Breast epithelium (tissue), 4 donors: ENCODE data around the gene SDK1. TPM values are rescaled to one million over a fixed set of nuclear protein-coding genes. Genes with fewer than 3 reads are reported as not detected.

Source experiments
- DNase-seq, 2 donors: peaks; one replicate each; pipeline ENCODE4 v3.0.0-alpha.2; 2019; ENCODE audit warnings: low spot score in 2 of 2
- H3K27ac ChIP-seq, 2 donors: fragments of 200-600 bp; sonication (generic) in 1 of 2; one replicate each; pipeline ENCODE4 v1.5.1; 2016 to 2019; ENCODE audit warnings: mild to moderate bottlenecking in 1 of 2
- H3K27me3 ChIP-seq, 2 donors: fragments of 200-600 bp; sonication (generic) in 1 of 2; one replicate each; pipeline versions ENCODE4 v1.5.1 to v1.6.0; 2017 to 2019; ENCODE audit warnings: control low read depth in 1 of 2, mild to moderate bottlenecking in 1 of 2
- H3K36me3 ChIP-seq: fragments of 200-600 bp; one replicate; pipeline ENCODE4 v1.5.1; 2019
- H3K4me1 ChIP-seq, 2 donors: fragments of 200-600 bp; sonication (generic); one replicate each; pipeline ENCODE4 v1.5.1; 2016 to 2019; ENCODE audit warnings: control low read depth in 1 of 2
- H3K4me3 ChIP-seq, 3 donors: fragments of 200-600 bp; sonication (generic); 1 replicate in 2 of 3; 2 replicates in 1 of 3; pipeline ENCODE4 v1.5.1; 2016 to 2019; ENCODE audit warnings: mild to moderate bottlenecking in 3 of 3, moderate library complexity in 2 of 3
- H3K9me3 ChIP-seq, 2 donors: fragments of 200-600 bp; sonication (generic) in 1 of 2; one replicate each; pipeline ENCODE4 v1.5.1; 2016 to 2019; ENCODE audit warnings: control low read depth in 1 of 2
- POLR2A ChIP-seq: fragments of 450-650 bp; IDR thresholded peaks from one replicate; pipeline ENCODE4 v1.6.1; 2016; ENCODE audit warnings: antibody characterized with exemption, mild to moderate bottlenecking, moderate library complexity
- POLR2AphosphoS5 ChIP-seq, 3 donors: sonication (generic); formaldehyde crosslinking; IDR thresholded peaks; one replicate each; pipeline ENCODE4 v1.6.1; 2017; ENCODE audit warnings: antibody characterized with exemption in 3 of 3
- intact Hi-C: fragments of 100-400 bp; cut with DNase I; formaldehyde crosslinking; loops from one replicate; pipeline ENCODE4 v1.15.1; 2023; ENCODE audit warnings: low total_unique reads
- total RNA-seq, 3 donors: library from RNA; depleted of rRNA; stranded (reverse); fragments of >200 nt; gene quantifications; one replicate each; pipeline ENCODE4 v1.1.0, GENCODE V29; 2016
- TF ChIP-seq, protein P1 (sequence below), 3 donors: fragments of 450-650 bp; IDR thresholded peaks; one replicate each; pipeline ENCODE4 v1.5.1; 2016 to 2017; ENCODE audit warnings: antibody characterized with exemption in 3 of 3, mild to moderate bottlenecking in 3 of 3, moderate library complexity in 3 of 3

The SDK1 gene
- total RNA-seq, 3 donors from 2014 or later: 3.7 to 18.2 (median 6.6) TPM

DNA sequence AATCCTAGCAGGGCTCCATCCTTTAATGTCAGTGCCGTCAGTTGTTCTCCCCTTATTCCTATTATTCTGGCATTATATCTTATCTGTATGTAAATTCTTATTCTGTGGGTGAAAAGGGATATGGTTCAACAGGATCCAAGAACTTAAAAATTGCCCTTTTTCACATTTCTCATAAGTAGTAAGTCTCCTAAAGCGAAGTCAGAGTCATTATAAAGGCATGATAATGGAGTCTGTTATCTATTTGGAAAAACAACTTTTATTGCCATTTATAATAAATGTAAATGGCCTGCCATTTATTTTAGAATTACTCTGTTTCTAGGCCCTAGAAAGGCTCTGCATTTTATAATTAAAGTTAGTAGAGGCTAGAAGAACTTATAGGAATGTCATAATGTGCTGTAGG is 31.3 kb downstream of the SDK1 start:
- no peak overlapping the region for H3K4me3 ChIP-seq
- no peaks in the 10 kb centered on the region for H3K9me3 ChIP-seq
- no peak for DNase-seq
- TF ChIP-seq, protein P1, sequence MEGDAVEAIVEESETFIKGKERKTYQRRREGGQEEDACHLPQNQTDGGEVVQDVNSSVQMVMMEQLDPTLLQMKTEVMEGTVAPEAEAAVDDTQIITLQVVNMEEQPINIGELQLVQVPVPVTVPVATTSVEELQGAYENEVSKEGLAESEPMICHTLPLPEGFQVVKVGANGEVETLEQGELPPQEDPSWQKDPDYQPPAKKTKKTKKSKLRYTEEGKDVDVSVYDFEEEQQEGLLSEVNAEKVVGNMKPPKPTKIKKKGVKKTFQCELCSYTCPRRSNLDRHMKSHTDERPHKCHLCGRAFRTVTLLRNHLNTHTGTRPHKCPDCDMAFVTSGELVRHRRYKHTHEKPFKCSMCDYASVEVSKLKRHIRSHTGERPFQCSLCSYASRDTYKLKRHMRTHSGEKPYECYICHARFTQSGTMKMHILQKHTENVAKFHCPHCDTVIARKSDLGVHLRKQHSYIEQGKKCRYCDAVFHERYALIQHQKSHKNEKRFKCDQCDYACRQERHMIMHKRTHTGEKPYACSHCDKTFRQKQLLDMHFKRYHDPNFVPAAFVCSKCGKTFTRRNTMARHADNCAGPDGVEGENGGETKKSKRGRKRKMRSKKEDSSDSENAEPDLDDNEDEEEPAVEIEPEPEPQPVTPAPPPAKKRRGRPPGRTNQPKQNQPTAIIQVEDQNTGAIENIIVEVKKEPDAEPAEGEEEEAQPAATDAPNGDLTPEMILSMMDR (IDR thresholded peaks at IDR 0.05): no peak
- TF ChIP-seq POLR2A (no peak), POLR2AphosphoS5 (IDR thresholded peaks at IDR 0.05) (no peak)
- no peaks in the 10 kb centered on the region for H3K36me3 ChIP-seq
- no peak overlapping the region for H3K27ac ChIP-seq
- intact Hi-C loops: no loop called here
- no peaks in the 10 kb centered on the region for H3K4me1 ChIP-seq
- H3K27me3 ChIP-seq: no peaks in the 10 kb centered on the region

DNA sequence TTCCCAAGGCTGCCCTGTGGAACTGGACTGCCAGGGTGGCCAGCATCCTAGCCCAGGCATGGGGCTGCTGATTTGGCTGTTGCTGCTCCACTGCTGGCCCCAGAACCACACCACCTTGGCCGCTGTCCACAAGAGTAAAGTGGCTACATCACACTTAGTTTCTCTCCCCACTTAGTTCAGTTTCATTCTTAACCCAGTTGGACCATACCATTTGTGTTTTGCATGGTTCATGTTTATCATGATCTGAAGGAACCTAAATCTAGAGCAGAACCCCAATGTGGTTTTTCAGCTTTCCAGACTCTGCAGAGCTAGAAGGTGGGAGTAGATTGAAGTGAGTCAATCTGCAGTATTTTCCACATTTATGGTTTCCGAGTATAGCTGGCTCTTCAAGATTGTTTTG is 32.8 kb downstream of the SDK1 start:
- Histone ChIP-seq H3K9me3 (no peaks in the 10 kb centered on the region), H3K27me3 (no peaks in the 10 kb centered on the region), H3K27ac (no peak overlapping the region), H3K36me3 (no peaks in the 10 kb centered on the region), H3K4me1 (no peaks in the 10 kb centered on the region), H3K4me3 (no peak overlapping the region)
- DNase-seq: no peak
- TF ChIP-seq POLR2AphosphoS5 (IDR thresholded peaks at IDR 0.05) (no peak), POLR2A (no peak)
- TF ChIP-seq, protein P1 (IDR thresholded peaks at IDR 0.05): no peak
- intact Hi-C loops: no loop called here

DNA sequence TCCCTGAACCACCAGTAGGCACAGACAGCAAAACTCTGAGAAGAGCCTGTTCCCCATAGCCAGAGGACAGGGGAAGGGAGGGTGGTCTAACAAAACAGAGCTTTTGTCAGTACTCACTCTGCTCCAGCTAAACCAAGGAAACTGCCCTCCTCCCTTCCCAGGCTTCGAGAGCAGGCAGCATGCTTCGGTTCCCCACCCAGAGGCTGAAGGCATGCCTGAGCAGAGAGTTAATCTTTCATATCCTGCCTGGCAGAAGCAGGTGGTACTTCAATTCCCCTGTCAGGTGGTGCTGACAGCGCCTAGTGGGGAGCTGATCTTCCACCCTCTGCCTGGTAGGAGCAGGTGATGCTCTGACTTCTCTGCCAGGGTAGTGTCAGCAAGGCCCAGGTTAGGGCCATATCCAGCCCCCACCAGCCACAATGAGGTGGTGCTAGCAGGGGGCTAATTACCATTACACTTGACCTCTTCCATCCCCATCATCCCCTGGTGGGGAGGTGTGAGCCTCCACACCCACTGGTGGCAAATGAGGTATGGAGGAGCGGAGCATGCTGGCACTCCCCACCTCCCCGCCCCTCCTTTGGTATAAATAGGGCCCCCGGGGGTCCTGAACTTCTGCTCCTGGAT is 35.1 kb downstream of the SDK1 start:
- intact Hi-C loops: no loop called here

DNA sequence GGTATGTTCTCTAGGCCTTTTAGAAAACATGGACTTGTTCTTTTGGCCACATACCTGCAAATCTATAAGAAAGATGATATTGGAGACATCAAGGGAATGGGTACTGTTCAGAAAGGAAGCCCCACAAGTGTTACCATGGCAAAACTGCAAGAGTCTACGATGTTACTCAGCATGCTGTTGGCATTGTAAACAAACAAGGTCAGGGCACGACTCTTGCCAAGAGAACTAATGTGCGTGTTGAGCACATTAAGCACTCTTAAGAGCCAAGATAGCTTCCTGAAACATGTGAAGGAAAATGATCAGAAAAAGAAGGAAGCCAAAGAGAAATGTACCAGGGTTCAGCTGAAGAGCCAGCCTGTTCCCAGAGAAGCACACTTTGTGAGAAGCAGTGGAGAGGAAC is 37.1 kb downstream of the SDK1 start:
- no peak overlapping the region for H3K4me3 ChIP-seq
- no peaks in the 10 kb centered on the region for H3K9me3 ChIP-seq
- no peaks in the 10 kb centered on the region for H3K27me3 ChIP-seq
- no peak for DNase-seq
- no peak overlapping the region for H3K27ac ChIP-seq
- TF ChIP-seq POLR2A (no peak), POLR2AphosphoS5 (IDR thresholded peaks at IDR 0.05) (no peak)
- TF ChIP-seq, protein P1 (IDR thresholded peaks at IDR 0.05): no peak
- intact Hi-C loops: no loop called here
- H3K4me1 ChIP-seq: no peaks in the 10 kb centered on the region
- H3K36me3 ChIP-seq: no peaks in the 10 kb centered on the region

More for the DNA sequence above, 35.1 kb downstream of the SDK1 start:
- Histone ChIP-seq H3K4me3 (no peak overlapping the region), H3K36me3 (no peaks in the 10 kb centered on the region), H3K27ac (no peak overlapping the region), H3K27me3 (no peaks in the 10 kb centered on the region), H3K4me1 (no peaks in the 10 kb centered on the region), H3K9me3 (no peaks in the 10 kb centered on the region)
- no peak for DNase-seq
- no peak for TF ChIP-seq POLR2A
- TF ChIP-seq, protein P1 (IDR thresholded peaks at IDR 0.05): no peak
- TF ChIP-seq POLR2AphosphoS5 (IDR thresholded peaks at IDR 0.05): no peak

DNA sequence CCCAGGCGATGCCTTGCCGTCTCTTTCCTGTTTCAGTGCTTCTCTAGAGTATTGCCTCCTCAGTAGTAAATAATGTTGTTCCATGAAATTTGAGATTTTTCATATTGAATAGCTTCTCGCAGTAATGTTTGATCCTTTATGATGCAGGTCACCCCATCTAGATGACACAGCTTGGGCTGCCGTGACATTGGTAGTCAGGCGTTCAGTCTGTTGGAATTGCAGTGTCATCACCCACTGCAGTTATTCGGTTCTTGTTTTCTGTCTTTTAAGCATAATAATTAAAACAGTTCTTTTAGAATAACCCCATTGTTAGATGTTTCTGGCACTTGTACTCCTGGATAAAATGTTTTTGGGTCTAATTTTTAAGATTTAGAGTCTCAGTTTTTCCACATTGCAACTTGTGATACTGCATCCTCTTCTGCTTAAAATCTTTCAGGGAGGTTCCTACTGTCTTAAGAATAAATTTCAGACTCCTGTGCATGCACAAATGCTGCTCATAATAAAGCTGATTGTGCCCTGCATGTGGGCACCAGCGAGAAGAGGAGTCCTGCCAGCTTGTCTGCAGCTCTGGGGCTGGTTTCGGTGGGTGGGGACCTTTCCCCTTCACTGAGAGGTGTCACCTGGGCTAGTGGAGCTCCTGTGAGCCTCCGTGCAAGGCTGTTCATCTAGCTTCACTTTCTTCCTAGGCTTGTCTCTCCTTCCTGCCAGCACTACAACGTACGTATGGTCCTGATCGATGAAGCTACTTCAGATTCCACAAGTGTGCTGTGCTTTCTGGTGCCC is 44.8 kb downstream of the SDK1 start:
- intact Hi-C loops: no loop called here
- no peaks in the 10 kb centered on the region for H3K9me3 ChIP-seq
- TF ChIP-seq POLR2A: no peak
- TF ChIP-seq POLR2AphosphoS5 (IDR thresholded peaks at IDR 0.05): no peak
- TF ChIP-seq, protein P1 (IDR thresholded peaks at IDR 0.05): no peak
- no peak for DNase-seq
- H3K27ac ChIP-seq: no peak overlapping the region
- H3K36me3 ChIP-seq: no peaks in the 10 kb centered on the region
- no peaks in the 10 kb centered on the region for H3K4me1 ChIP-seq
- H3K27me3 ChIP-seq: no peaks in the 10 kb centered on the region
- H3K4me3 ChIP-seq: no peak overlapping the region
